ENCODE measurements around the gene STARD9. TPM values are rescaled to one million over a fixed set of nuclear protein-coding genes. Genes with fewer than 3 reads are reported as not detected.

The STARD9 gene
- total RNA-seq, 1 experiment from 2014 or later = 0.92 TPM

GRCh38 chr15:42691770-42692169 lies 116.4 kb downstream of the STARD9 start:
- CTCF ChIA-PET = no interaction called here
- TF ChIP-seq CTCF (IDR thresholded peaks at IDR 0.05; ENCODE audit: unreplicated experiment) = no peak
- H3K36me3 Mint-ChIP-seq (ENCODE audit: insufficient read depth, unreplicated experiment) = no peaks in the 10 kb centered on the region
- no peaks in the 10 kb centered on the region for H3K4me1 Mint-ChIP-seq (ENCODE audit: low read depth, unreplicated experiment)
- H3K27ac Mint-ChIP-seq (ENCODE audit: unreplicated experiment) = no peak overlapping the region
- no peaks in the 10 kb centered on the region for H3K9me3 Mint-ChIP-seq (ENCODE audit: low read depth, unreplicated experiment)
- BruUV-seq (replicated peaks) = no TSS peak
- H3K4me3 Mint-ChIP-seq (ENCODE audit: low read depth, unreplicated experiment) = no peak overlapping the region
- H3K27me3 Mint-ChIP-seq (ENCODE audit: unreplicated experiment) = peaks cover 11% of the 10 kb centered on the region
- intact Hi-C loops (cut with micrococcal nuclease; ENCODE audit: unreplicated experiment) = no loop called here
- DNase-seq = no peak

GRCh38 chr15:42692536-42692935 lies 117.1 kb downstream of the STARD9 start:
- DNase-seq = no peak
- CTCF ChIA-PET = no interaction called here
- no peaks in the 10 kb centered on the region for H3K4me1 Mint-ChIP-seq (ENCODE audit: low read depth, unreplicated experiment)
- intact Hi-C loops (cut with micrococcal nuclease; ENCODE audit: unreplicated experiment) = no loop called here
- no TSS peak for BruUV-seq (replicated peaks)
- H3K9me3 Mint-ChIP-seq (ENCODE audit: low read depth, unreplicated experiment) = no peaks in the 10 kb centered on the region
- no peaks in the 10 kb centered on the region for H3K36me3 Mint-ChIP-seq (ENCODE audit: insufficient read depth, unreplicated experiment)
- H3K27ac Mint-ChIP-seq (ENCODE audit: unreplicated experiment) = no peak overlapping the region
- no peak overlapping the region for H3K4me3 Mint-ChIP-seq (ENCODE audit: low read depth, unreplicated experiment)
- peaks cover 11% of the 10 kb centered on the region for H3K27me3 Mint-ChIP-seq (ENCODE audit: unreplicated experiment)
- TF ChIP-seq CTCF (IDR thresholded peaks at IDR 0.05; ENCODE audit: unreplicated experiment) = no peak

GRCh38 chr15:42692997-42693396 lies 117.6 kb downstream of the STARD9 start:
- CTCF ChIA-PET = no interaction called here
- Mint-ChIP-seq H3K9me3 (ENCODE audit: low read depth, unreplicated experiment) (no peaks in the 10 kb centered on the region), H3K36me3 (ENCODE audit: insufficient read depth, unreplicated experiment) (no peaks in the 10 kb centered on the region), H3K27ac (ENCODE audit: unreplicated experiment) (no peak overlapping the region), H3K27me3 (ENCODE audit: unreplicated experiment) (peaks cover 11% of the 10 kb centered on the region), H3K4me3 (ENCODE audit: low read depth, unreplicated experiment) (no peak overlapping the region), H3K4me1 (ENCODE audit: low read depth, unreplicated experiment) (no peaks in the 10 kb centered on the region)
- BruUV-seq (replicated peaks) = no TSS peak
- DNase-seq = no peak
- no peak for TF ChIP-seq CTCF (IDR thresholded peaks at IDR 0.05; ENCODE audit: unreplicated experiment)
- intact Hi-C loops (cut with micrococcal nuclease; ENCODE audit: unreplicated experiment) = no loop called here

- no peak for TF ChIP-seq CTCF (IDR thresholded peaks at IDR 0.05; ENCODE audit: unreplicated experiment)
- no peak for DNase-seq
- Mint-ChIP-seq H3K4me3 (ENCODE audit: low read depth, unreplicated experiment) (no peak overlapping the region), H3K27ac (ENCODE audit: unreplicated experiment) (no peak overlapping the region), H3K27me3 (ENCODE audit: unreplicated experiment) (peaks cover 11% of the 10 kb centered on the region), H3K36me3 (ENCODE audit: insufficient read depth, unreplicated experiment) (no peaks in the 10 kb centered on the region), H3K4me1 (ENCODE audit: low read depth, unreplicated experiment) (no peaks in the 10 kb centered on the region), H3K9me3 (ENCODE audit: low read depth, unreplicated experiment) (no peaks in the 10 kb centered on the region)
- CTCF ChIA-PET = no interaction called here
- intact Hi-C loops (cut with micrococcal nuclease; ENCODE audit: unreplicated experiment) = no loop called here
- BruUV-seq (replicated peaks) = no TSS peak
Measured at GRCh38 chr15:42693496-42693895, 118.1 kb downstream of the STARD9 start.

- intact Hi-C loops (cut with micrococcal nuclease; ENCODE audit: unreplicated experiment) = no loop called here
- no TSS peak for BruUV-seq (replicated peaks)
- no peaks in the 10 kb centered on the region for H3K4me1 Mint-ChIP-seq (ENCODE audit: low read depth, unreplicated experiment)
- H3K36me3 Mint-ChIP-seq (ENCODE audit: insufficient read depth, unreplicated experiment) = no peaks in the 10 kb centered on the region
- CTCF ChIA-PET = no interaction called here
- no peak overlapping the region for H3K4me3 Mint-ChIP-seq (ENCODE audit: low read depth, unreplicated experiment)
- no peak for DNase-seq
- H3K9me3 Mint-ChIP-seq (ENCODE audit: low read depth, unreplicated experiment) = no peaks in the 10 kb centered on the region
- H3K27me3 Mint-ChIP-seq (ENCODE audit: unreplicated experiment) = peaks cover 11% of the 10 kb centered on the region
- H3K27ac Mint-ChIP-seq (ENCODE audit: unreplicated experiment) = no peak overlapping the region
- TF ChIP-seq CTCF (IDR thresholded peaks at IDR 0.05; ENCODE audit: unreplicated experiment) = no peak
Measured at GRCh38 chr15:42693942-42694341, 118.5 kb downstream of the STARD9 start.

Data from Calu3 (cell line).